SU-DHL-6 (cell line): ENCODE data around the gene CDC123.
"Not testable (repeated sequence)": the region's sequence is repeated elsewhere in the genome, so short reads cannot be mapped to it uniquely, and the experiment has no call there.

Experiments
- EZH2phosphoT487 ChIP-seq: fragments of 200-600 bp; sonication (generic), shearing (Covaris generic); conservative IDR thresholded peaks from 2 replicates; pipeline ENCODE4 v1.6.1; 2018; ENCODE audit warnings: mild to moderate bottlenecking, antibody characterized with exemption, low read length, moderate library complexity, mixed read lengths
- TF ChIP-seq, protein P1 (sequence below): fragments of 200-600 bp; sonication (generic); IDR thresholded peaks from one replicate; pipeline ENCODE4 v1.5.1; 2017; ENCODE audit warnings: antibody characterized with exemption, mild to moderate bottlenecking, low read length, moderate library complexity; ENCODE audit not compliant: insufficient read depth, poor library complexity, severe bottlenecking

DNA sequence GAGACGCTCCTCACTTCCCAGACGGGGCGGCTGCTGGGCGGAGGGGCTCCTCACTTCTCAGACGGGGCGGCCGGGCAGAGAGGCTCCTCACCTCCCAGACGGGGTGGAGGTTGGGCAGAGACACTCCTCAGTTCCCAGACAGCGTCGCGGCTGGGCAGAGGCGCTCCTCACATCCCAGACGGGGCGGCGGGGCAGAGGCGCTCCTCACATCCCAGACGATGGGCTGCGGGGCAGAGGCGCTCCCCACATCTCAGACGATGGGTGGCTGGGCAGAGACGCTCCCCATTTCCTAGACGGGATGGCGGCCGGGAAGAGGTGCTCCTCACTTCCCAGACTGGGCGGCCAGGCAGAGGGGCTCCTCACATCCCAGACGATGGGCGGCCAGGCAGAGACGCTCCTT lies 30.4 kb downstream of the CDC123 start:
- TF ChIP-seq, protein P1, sequence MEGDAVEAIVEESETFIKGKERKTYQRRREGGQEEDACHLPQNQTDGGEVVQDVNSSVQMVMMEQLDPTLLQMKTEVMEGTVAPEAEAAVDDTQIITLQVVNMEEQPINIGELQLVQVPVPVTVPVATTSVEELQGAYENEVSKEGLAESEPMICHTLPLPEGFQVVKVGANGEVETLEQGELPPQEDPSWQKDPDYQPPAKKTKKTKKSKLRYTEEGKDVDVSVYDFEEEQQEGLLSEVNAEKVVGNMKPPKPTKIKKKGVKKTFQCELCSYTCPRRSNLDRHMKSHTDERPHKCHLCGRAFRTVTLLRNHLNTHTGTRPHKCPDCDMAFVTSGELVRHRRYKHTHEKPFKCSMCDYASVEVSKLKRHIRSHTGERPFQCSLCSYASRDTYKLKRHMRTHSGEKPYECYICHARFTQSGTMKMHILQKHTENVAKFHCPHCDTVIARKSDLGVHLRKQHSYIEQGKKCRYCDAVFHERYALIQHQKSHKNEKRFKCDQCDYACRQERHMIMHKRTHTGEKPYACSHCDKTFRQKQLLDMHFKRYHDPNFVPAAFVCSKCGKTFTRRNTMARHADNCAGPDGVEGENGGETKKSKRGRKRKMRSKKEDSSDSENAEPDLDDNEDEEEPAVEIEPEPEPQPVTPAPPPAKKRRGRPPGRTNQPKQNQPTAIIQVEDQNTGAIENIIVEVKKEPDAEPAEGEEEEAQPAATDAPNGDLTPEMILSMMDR = not testable (repeated sequence)
- TF ChIP-seq EZH2phosphoT487 = not testable (repeated sequence)
